GM19438 (cell line): ENCODE results near the gene KLHDC8A.
A peak's percentile ranks its signal among the peaks of the same experiment; 100 is the strongest.
"Not testable (repeated sequence)": the region's sequence is repeated elsewhere in the genome, so short reads cannot be mapped to it uniquely, and the experiment has no call there.

Experiments
- ATAC-seq: cut with Tn5 transposase; IDR thresholded peaks from one replicate; pipeline ENCODE4 v1.9.1; 2021; ENCODE audit warnings: low read depth; ENCODE audit not compliant: unreplicated experiment

Gene KLHDC8A

GRCh38 chr1:205301205-205301821, 55.4 kb downstream of the KLHDC8A start:
- no peak for ATAC-seq

- ATAC-seq, result no peak
These were observed 56.6 kb downstream of the KLHDC8A start for GRCh38 chr1:205300149-205300548.

- no peak for ATAC-seq
These were observed 58.3 kb downstream of the KLHDC8A start for GRCh38 chr1:205298191-205298994.

- ATAC-seq, result not testable (repeated sequence)
These were observed 59.1 kb downstream of the KLHDC8A start for GRCh38 chr1:205297546-205298177.

GRCh38 chr1:205296154-205296553, 60.6 kb downstream of the KLHDC8A start:
- no peak for ATAC-seq

- ATAC-seq, result no peak
These were observed 61.8 kb downstream of the KLHDC8A start for GRCh38 chr1:205294934-205295333.

GRCh38 chr1:205294175-205294917, 62.4 kb downstream of the KLHDC8A start:
- no peak for ATAC-seq

- ATAC-seq, result no peak
These were observed 63.2 kb downstream of the KLHDC8A start for GRCh38 chr1:205293350-205294074.

GRCh38 chr1:205291596-205291995, 65.1 kb downstream of the KLHDC8A start:
- no peak for ATAC-seq

- peak; percentile 66 for ATAC-seq
These were observed 68.8 kb downstream of the KLHDC8A start for GRCh38 chr1:205287767-205288559.

GRCh38 chr1:205287076-205287475, 69.6 kb downstream of the KLHDC8A start:
- no peak for ATAC-seq

GRCh38 chr1:205286335-205286950, 70.3 kb downstream of the KLHDC8A start:
- peak; percentile 33 for ATAC-seq
